Right lobe of liver (tissue), 4 donors: ENCODE data around the gene SSBP2.
"Not testable (repeated sequence)": the region's sequence is repeated elsewhere in the genome, so short reads cannot be mapped to it uniquely, and the experiment has no call there.

ENCODE experiments used
- CTCF ChIP-seq, 4 donors: fragments of 200-600 bp in 3 of 4; fragments of 450-650 bp in 1 of 4; IDR thresholded peaks; one replicate each; pipeline versions ENCODE4 v1.5.1 to v1.8.0; 2016 to 2022; ENCODE audit warnings: antibody characterized with exemption in 4 of 4, mild to moderate bottlenecking in 2 of 4
- POLR2A ChIP-seq: fragments of 450-650 bp; IDR thresholded peaks from one replicate; pipeline ENCODE4 v1.6.1; 2017; ENCODE audit warnings: antibody characterized with exemption, mild to moderate bottlenecking
- donor health status: DM: no; HTN: no; CAD: no.
- donor health status: DM: no; HTN: no; CAD: no.
- donor health status: DM: no; HTN: yes; CAD: no.

DNA sequence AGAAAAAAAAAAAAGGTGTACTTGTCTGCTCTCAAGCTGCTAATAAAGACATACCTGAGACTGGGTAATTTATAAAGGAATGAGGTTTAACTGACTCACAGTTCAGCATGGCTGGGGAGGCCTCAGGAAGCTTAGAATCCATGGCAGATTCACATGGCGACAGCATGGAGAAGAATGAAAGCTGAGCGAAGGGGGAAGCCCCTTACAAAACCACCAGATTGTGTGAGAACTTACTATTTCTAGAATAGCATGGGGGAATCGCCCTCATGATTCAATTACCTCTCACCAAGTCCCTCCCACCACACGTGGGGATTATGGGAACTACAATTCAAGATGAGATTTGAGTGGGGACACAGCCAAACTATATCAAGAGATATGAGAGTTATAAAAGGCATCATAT is 122.8 kb downstream of the SSBP2 start:
- TF ChIP-seq CTCF (IDR thresholded peaks at IDR 0.05); POLR2A: not testable (repeated sequence)
